KBM-7 (cell line): ENCODE data around the gene F8A3.
A peak's percentile ranks its signal among the peaks of the same experiment; 100 is the strongest.
"Not testable (repeated sequence)": the region's sequence is repeated elsewhere in the genome, so short reads cannot be mapped to it uniquely, and the experiment has no call there.

Experiments used
- DNase-seq: peaks from one replicate; pipeline ENCODE4 v3.0.0-alpha.2; 2015
- in situ Hi-C: fragments of 300-500 bp; cut with MboI; formaldehyde crosslinking; loops from 2 replicates; pipeline ENCODE4 v1.14.3; 2020; ENCODE audit warnings: low sequenced_read_pairs, low pct_unique_long_range_greater_than_20kb, mixed read lengths

Gene F8A3

DNA sequence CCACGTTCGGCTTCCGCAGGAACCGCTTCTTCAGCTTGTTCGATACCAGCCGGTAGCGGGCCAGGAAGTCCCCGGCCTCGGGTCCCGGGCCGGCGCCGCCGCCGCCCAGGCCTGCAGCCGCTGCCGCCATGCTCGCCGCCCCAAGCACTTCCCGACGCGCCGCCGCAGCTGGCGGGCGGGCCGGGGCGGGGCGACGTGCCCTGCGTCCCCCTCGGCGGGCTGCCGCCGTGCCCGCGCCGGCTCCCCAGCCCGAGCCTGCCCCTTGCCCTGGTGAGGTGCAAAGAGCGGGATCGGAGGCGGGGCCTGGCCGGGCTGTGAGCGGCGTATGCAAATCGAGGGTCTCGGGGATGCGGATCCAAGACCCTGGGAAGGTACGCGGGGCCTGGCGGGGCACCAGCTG, at the start of gene F8A3:
Gene F8A3, minus strand, starts transcription at position 150 of the 400 bp plus-strand sequence. Its CDS starts 20 bp downstream, at position 130.
- DNase-seq, in situ Hi-C loops: not testable (repeated sequence)

DNA sequence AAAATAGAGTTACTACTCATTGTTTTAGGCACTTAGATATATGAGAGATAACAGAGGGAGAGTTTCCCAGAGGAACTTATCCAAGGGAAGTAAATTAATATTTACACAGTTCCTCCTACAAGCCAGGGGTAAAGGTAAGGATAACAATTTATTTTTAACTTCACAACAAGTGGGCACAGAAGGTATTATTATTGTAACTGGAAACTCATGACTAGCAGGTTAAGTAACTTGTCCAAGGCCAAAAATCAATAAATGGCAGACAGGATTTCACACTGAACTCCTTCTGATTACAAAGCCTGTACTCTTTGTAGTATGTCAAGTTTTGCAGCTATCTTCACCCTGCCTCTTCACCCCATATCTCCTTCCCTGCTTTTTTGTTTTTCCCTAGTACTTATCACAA, 46.9 kb upstream of the F8A3 start:
- in situ Hi-C loops: no loop called here

DNA sequence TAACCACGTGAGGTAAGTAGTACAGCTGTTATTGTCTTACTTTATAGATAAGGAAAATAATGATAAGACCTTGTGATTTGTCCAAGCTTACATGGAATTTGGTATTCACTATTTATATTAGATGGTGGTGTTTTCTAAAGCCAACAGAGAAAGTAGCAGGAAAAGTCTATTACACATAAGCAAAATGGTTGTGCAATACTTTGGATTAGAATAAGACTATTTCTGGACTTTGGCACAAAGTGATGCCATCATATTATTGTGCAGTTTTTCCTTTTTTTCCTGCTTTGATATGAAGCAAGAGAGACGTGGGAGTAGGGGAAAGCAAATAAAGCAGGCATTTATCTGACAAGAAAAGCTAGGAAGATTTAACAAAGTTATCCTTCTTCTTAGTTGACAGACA, 36.7 kb upstream of the F8A3 start:
- DNase-seq, in situ Hi-C loops: not testable (repeated sequence)

More for the DNA sequence above, 46.9 kb upstream of the F8A3 start:
- no peak for DNase-seq

DNA sequence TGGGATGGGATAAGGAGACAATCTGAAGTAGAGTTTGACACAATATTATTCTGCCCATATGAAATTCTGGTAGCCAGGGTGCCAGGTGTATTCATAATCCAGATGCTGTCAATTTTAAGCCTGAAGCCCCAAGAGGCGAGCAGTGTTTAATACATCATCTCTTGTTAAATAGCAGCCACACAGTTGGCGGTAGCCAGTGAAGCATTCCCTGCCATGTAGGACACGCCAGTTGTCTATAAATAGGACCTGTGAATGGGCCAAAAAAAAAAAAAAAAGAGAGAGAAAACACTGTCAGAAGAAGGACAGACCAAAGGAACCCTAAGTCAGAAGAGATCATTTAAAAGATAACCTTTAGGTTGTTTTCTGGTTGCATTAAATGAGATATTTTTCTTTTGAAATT, 33.0 kb upstream of the F8A3 start:
- in situ Hi-C loops: not testable (repeated sequence)

DNA sequence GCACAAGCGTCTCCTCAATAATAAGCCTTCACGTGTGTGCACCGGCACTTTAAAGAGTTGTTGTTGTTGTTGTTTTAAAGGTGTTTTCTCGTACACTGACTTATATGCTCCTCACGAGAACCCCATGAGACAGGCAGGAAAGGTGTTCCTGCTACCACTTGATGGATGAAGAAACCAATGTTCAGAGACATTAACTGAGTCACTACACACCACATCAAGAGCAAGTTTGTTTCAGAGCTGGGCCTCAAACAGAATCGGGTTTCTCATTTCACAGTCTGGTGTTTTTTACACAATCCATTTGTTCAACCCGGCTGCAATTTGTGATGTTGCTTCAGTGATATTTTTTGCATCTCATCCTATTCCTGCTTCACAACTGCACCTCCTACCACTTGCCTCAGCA, 18.7 kb upstream of the F8A3 start:
- DNase-seq, in situ Hi-C loops: not testable (repeated sequence)

More for the DNA sequence above, 33.0 kb upstream of the F8A3 start:
- DNase-seq: not testable (repeated sequence)

DNA sequence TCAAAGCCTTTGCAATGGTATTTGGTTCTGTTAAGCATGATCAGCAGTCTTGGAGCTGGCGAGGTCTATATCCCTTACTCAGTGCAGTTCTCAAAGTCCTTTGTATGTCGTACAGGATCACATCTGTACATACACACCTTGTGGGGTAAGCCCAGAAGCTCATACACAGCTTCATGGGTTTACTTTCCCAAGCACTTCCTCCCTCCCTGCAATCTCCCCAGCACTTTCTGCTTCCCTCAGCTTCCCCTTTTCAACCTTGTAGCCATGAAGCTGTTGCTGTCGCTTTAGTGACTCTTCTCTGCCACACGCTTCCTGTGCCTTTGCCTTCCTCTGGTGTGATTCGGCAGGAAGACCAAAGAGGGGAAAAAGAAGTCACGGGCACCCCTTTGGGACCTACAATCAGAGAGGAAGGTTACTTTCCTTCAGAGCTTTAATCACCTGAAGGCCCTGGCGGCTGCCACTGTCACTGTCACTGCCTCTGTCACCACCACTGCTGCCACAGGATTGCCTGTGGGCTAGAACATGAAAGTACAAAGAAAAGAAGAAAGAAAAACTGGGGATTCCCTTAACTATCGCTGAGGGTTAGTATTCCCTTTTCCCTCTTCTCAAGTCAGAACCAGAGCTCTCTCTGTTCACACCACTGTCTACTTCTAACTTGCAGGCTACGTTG, 8.0 kb upstream of the F8A3 start:
- DNase-seq, in situ Hi-C loops: not testable (repeated sequence)

DNA sequence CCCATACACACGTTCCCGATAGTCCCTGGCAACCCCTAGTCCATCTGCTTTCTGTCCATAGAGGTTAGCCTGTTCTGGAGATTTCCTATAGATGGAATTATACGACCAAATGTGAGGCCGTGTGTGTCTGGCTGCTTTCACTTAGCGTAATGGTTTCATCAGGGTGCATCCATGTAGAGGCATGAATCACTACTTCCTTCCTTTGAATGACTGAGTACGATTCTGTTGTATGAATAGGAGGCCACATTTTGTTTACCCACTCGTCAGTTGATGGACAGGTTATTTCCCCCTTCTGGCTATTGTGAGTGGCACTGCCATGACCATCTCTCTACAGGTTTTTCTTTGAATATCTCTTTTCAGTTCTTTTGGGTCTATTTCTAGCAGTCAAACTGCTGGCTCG, 2.1 kb upstream of the F8A3 start:
- in situ Hi-C loops, DNase-seq: not testable (repeated sequence)

DNA sequence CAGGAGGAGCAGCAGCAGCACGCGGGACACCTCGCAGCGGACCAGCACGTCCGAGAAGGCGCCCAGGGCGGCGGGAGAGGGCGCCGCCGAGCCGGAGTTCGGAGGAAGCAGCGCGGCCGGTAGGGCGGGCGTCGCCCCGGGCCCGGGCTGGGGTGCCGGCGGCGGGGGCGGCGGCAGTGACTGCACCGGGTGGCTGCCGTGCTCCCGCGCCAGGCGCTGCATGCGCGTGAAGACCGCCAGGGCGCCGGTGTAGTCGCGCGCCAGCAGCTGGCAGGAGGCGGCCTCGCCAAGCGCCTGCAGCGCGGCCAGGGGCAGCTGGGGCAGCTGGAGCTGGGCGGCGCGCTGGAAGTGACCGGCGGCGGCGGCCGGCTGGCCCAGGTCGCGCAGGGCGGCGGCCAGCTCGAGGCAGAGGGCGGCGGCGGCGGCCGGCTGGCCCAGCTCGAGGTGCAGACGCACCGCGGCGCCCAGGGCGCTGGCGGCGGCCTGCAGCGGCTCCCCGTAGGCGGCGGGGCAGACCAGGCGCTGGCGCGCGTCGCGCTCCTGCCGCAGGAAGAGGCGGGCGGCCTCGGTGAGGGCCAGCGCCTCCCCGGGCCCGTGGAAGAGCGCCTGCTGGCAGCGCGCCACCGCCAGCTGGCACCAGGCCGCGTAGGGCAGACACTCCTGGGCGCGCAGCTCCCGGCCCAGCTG, 516 bp downstream of the F8A3 start:
- in situ Hi-C loops, DNase-seq: not testable (repeated sequence)

DNA sequence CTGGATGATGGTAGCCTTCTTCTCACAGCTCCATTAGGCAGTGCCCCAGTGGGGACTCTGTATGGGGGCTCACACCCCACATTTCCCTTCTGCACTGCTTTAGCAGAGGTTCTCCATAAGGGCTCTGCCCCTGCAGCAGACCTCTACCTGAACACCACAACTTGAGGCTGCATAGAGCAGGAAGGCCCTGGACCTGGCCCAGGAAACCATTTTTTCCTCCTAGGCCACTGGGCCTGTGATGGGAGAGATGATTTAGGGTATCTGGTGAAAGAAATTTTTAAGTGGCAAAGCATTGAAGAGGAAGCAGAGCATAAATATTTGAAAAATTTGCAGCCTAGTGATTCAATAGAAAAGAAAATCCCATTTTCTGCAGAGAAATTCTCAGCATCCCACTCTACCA, 17.3 kb downstream of the F8A3 start:
- in situ Hi-C loops: no loop called here
- DNase-seq: no peak

DNA sequence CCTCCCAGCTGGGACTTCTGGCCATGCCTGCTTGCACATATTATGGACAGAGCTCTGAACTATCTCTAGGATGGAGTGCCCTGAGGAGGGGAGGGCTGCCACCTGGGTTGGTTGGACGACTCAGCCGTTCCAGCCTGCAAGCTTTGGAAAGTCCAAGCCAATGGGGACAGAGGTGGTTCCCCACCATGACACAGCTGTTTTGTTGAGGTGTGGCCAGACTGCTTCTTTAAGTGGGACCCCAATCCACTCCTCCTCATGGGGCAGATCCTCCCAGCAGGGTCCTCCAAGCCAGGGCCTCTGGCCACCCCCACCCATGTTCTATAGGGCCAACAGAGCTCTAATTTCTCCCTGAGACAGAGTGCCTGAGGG, 22.7 kb downstream of the F8A3 start:
- in situ Hi-C loops: no loop called here
- no peak for DNase-seq

DNA sequence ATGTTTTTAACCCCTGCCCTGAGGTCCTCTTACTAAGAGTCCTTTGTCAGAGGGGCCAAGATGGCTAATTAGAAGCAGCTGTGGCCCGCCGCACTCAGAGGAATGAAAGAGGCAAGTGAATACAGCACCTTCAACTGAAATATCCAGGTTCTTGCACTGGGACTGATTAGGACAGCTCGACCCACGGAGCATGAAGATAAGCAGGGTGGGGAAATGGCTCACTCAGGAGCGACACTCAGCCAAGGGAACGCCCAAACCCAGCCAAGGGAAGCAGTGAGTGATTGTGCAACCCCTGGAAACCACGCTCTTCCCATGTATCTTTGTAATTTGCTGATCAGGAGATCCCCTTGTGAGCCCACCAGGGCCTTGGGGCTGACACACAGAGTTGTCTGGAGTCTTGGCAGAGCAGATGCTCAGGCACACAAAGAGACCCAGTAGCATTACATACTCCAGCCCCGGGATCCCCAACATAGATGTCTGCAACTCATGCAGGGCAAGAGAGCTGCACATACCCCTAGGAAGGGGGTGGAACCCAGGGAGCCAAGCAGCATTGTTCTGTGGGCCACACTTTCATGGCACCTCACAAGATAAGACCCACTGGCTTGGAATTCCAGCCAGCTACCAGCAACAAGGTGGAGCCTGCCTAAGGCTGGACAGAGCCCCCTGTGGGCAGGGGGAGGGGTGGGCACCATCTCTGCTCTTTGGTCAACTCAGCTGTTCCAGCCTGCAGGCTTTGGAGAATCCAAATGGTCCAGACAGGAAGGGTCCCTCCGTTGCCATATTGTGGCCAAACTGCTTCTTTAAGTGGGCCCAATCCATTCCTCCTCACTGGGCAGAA, 23.3 kb downstream of the F8A3 start:
- in situ Hi-C loops: no loop called here

DNA sequence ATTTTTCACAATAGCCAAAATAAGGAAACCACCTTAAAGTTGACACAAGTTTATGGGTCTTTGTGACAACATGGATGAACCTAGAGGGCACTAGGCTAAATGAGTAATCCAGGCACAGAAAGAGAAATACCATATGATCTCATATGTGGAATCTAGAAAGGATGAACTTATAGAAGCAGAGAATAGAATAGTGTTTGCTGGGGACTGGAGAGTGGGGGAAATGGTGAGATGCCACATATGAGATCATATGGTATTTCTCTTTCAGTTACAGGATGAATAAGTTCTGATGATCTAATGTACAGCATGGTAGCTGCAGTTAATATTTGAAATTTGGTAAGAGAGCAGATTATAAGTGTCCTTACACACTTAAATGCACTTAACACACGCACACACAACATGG, 40.7 kb downstream of the F8A3 start:
- no peak for DNase-seq
- in situ Hi-C loops: no loop called here

More for the DNA sequence above, 23.3 kb downstream of the F8A3 start:
- DNase-seq: peak; percentile 50
